ENCODE measurements around the gene FANCC.

Gene FANCC

GRCh38 chr9:95127249-95128176 lies 190.0 kb downstream of the FANCC start:
- peak; percentile 17 to 54 for DNase-seq (ENCODE audit: extremely low read depth in 1 of 2, low read depth in 1 of 2)

- no peak for DNase-seq (ENCODE audit: extremely low read depth in 1 of 2, low read depth in 1 of 2)
These were observed 190.8 kb downstream of the FANCC start for GRCh38 chr9:95126739-95127138.

GRCh38 chr9:95125652-95126051 lies 191.9 kb downstream of the FANCC start:
- DNase-seq (ENCODE audit: extremely low read depth in 1 of 2, low read depth in 1 of 2): no peak

GRCh38 chr9:95124582-95125367 lies 192.7 kb downstream of the FANCC start:
- no peak for DNase-seq (ENCODE audit: extremely low read depth in 1 of 2, low read depth in 1 of 2)

- no peak for DNase-seq (ENCODE audit: extremely low read depth in 1 of 2, low read depth in 1 of 2)
These were observed 196.6 kb downstream of the FANCC start for GRCh38 chr9:95120781-95121370.

- no peak for DNase-seq (ENCODE audit: extremely low read depth in 1 of 2, low read depth in 1 of 2)
These were observed 198.9 kb downstream of the FANCC start for GRCh38 chr9:95118596-95118995.

- no peak for DNase-seq (ENCODE audit: extremely low read depth in 1 of 2, low read depth in 1 of 2)
These were observed 200.7 kb downstream of the FANCC start for GRCh38 chr9:95116808-95117204.

- no peak for DNase-seq (ENCODE audit: extremely low read depth in 1 of 2, low read depth in 1 of 2)
These were observed 201.3 kb downstream of the FANCC start for GRCh38 chr9:95116002-95116807.

- DNase-seq (ENCODE audit: extremely low read depth in 1 of 2, low read depth in 1 of 2): no peak
These were observed 202.4 kb downstream of the FANCC start for GRCh38 chr9:95115104-95115503.

- no peak for DNase-seq (ENCODE audit: extremely low read depth in 1 of 2, low read depth in 1 of 2)
These were observed 204.9 kb downstream of the FANCC start for GRCh38 chr9:95112436-95113280.

- DNase-seq (ENCODE audit: extremely low read depth in 1 of 2, low read depth in 1 of 2): no peak
These were observed 205.8 kb downstream of the FANCC start for GRCh38 chr9:95111716-95112115.

GRCh38 chr9:95110921-95111525 lies 206.5 kb downstream of the FANCC start:
- no peak for DNase-seq (ENCODE audit: extremely low read depth in 1 of 2, low read depth in 1 of 2)

GRCh38 chr9:95109456-95109855 lies 208.1 kb downstream of the FANCC start:
- no peak for DNase-seq (ENCODE audit: extremely low read depth in 1 of 2, low read depth in 1 of 2)

- no peak for DNase-seq (ENCODE audit: extremely low read depth in 1 of 2, low read depth in 1 of 2)
These were observed 208.7 kb downstream of the FANCC start for GRCh38 chr9:95108777-95109176.

GRCh38 chr9:95107976-95108375 lies 209.5 kb downstream of the FANCC start:
- DNase-seq (ENCODE audit: extremely low read depth in 1 of 2, low read depth in 1 of 2): no peak

GRCh38 chr9:95107001-95107749 lies 210.3 kb downstream of the FANCC start:
- no peak for DNase-seq (ENCODE audit: extremely low read depth in 1 of 2, low read depth in 1 of 2)

GRCh38 chr9:95105519-95106287 lies 211.8 kb downstream of the FANCC start:
- no peak for DNase-seq (ENCODE audit: extremely low read depth in 1 of 2, low read depth in 1 of 2)

GRCh38 chr9:95104980-95105379 lies 212.5 kb downstream of the FANCC start:
- DNase-seq (ENCODE audit: extremely low read depth in 1 of 2, low read depth in 1 of 2): no peak

Data from activated CD8-positive, alpha-beta memory T cell treated with anti-CD3 and anti-CD28 coated beads for 1 hour (primary cell).